Activated CD8-positive, alpha-beta memory T cell treated with anti-CD3 and anti-CD28 coated beads, Interleukin-2, amount 50 U/mL, for 48 hours (primary cell): Measurements from ENCODE around the gene EFHD2.
A peak's percentile ranks its signal among the peaks of the same experiment; 100 is the strongest.
"Not testable (repeated sequence)": the region's sequence is repeated elsewhere in the genome, so short reads cannot be mapped to it uniquely, and the experiment has no call there.

Experiments used
- DNase-seq: peaks from one replicate; pipeline ENCODE4 v3.0.0-alpha.2; 2020

The EFHD2 gene

DNA sequence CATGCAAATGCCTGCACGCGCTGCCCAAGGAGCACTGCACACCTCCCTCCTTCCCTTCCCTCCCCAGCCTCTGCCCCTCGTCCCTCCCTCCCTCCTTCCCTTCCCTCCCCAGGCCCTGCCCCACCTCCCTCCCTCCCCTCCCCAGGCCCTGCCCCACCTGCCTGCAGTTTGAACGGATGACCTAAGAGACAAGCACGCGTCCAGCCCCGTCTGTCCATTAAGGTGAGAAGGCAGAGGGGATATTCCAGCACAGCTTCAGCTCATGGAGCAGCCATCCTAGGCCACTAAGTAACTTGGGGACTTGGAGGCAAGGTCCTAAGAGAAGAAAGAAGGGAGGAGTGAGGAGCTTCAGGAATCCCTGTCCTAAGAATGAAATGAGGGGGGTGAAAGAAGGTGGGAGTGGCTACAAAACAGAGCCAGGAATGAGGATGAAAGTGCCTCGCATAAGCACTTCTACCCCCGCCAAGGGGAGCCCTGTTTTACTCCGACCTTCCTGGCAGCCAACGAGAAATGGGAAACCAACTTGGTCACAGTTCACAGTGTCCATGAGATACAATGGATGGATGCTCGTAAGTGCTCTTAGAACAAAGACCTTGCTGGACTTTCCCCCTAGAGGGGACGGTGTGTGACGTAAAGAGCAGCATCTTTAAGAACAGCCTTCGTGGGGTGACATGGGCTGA is 21.3 kb upstream of the EFHD2 start:
- no peak for DNase-seq

- not testable (repeated sequence) for DNase-seq
Observed at GRCh38 chr1:15389828-15390227, 19.9 kb upstream of the EFHD2 start.

DNA sequence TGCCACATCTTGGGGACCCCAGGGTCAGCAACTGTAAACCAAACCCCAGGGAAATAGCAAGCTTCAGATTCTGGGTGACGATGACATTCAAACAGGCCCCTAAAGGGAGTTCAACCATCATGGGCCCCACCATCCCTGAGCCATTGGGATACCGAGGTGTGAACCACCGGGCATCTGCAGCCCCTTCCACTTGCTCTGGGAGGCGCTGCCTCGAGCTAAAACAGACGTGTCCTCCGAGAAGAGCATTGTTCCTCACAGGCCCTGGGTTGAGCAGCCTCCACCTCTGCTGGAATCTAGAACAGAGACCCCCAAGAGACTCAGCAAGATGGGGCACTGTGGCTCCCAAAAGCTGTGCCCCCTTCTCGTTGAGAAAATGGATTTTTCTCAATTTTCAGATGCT is 19.0 kb upstream of the EFHD2 start:
- no peak for DNase-seq

DNA sequence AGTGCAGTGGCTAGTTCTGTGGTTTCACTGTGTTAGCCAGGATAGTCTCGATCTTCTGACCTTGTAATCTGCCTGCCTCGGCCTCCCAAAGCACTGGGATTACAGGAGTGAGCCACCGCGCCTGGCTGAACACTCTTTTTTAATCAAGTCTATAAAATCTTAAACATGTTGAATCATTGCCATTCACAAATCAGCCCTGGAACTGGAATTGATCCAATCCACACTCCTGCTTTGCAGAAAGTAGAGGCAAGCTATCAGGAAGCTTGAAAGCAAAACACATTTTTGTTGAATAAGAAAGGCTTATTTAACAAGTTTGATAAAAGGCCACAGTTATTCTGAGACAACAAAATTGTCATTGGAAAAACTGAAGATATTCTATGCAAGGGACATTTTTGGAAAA is 18.3 kb upstream of the EFHD2 start:
- DNase-seq, result no peak

- DNase-seq, result no peak
Observed at GRCh38 chr1:15393475-15394257, 16.0 kb upstream of the EFHD2 start.

- no peak for DNase-seq
Observed at GRCh38 chr1:15394258-15394690, 15.4 kb upstream of the EFHD2 start.

DNA sequence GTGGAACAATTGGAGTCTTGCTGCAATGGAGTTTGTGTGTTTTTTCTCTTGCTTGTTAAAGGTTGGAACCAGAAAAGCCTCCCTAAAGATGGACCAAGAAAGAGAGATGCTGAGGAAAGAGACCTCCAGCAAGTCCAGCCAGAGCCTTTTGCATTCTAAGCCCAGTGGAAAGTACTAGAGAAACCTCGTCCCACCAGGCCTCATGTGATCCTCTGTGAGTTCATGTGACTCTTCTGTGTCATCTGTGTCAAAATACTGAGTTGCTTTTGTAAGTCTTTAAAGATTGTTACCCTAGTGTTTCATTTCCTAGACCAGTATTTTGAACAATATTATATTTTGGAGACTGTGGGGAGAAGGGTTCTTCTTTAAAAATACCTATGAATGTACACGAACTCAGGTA is 12.5 kb upstream of the EFHD2 start:
- no peak for DNase-seq

DNA sequence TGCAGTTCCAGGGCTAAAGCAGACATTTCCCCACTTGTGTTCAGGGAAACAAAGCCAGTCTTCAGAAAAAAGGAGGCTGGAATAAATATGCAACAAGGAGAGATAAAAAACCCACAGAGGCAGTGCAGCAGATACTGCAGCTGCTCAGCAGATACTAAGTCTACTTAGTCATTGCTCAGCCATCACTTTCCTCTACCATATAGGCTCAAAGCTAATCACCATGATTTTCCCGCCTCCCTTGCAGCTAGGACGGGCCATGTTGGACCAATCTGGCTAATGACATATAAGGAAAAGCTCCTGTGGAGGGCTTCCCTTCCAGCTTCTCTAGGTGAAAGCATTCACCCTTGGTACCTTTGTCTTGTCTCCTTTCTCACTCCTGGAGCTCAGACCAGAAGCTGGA is 10.0 kb upstream of the EFHD2 start:
- DNase-seq, result no peak

- no peak for DNase-seq
Observed at GRCh38 chr1:15400627-15401026, 9.1 kb upstream of the EFHD2 start.

GRCh38 chr1:15401391-15402055 is 8.2 kb upstream of the EFHD2 start:
- DNase-seq, result no peak

- DNase-seq, result no peak
Observed at GRCh38 chr1:15402809-15403450, 6.8 kb upstream of the EFHD2 start.

DNA sequence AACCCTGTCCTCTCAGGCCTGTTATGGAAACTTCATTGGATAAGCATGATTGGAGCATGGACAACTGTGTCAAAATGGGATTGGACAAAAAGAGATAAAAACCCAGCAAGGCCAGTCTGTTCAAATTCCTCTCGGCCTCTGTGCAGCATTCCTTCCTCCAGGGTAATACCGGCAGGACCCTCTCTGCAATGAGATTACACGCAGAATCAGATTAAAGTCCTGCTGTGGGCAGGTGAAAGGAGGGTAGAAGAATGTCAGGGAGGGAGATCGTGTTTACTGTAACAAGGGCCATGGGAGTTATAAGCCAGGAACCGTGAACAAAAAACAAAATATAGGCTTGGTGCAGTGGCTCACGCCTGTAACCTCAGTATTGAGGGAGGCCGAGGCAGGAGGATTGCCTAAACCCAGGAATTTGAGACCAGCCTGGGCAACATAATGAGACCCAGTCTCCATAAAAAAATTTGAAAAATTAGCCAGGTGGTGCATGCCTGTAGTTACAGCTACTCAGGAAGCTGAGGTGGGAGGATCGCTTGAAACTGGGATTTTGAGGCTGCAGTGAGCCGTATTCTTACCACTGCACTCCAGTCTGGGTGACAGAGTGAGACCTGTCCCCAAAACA is 5.6 kb upstream of the EFHD2 start:
- DNase-seq, result no peak

GRCh38 chr1:15405106-15405850 is 4.4 kb upstream of the EFHD2 start:
- no peak for DNase-seq

- no peak for DNase-seq
Observed at GRCh38 chr1:15406614-15407559, 2.8 kb upstream of the EFHD2 start.

DNA sequence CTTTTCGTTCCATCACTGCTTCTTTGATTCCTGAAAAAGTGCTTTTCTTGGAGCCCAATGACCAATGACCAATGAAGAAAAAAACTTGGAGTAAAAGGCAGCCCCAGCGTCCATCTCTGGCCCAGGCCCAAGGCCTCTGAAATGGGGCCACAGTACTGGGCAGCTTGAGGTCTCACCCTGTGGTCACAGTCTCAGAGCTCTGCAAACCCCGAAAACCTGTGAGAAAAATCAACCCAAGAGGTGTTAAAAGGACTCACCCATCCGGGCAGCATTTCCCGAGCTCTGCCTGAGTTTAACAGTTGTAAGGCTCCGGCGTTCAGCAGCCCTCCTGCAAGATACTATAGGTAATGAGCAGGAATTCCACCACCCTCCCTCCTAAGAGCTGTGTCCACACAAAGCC is 2.1 kb upstream of the EFHD2 start:
- DNase-seq, result no peak

DNA sequence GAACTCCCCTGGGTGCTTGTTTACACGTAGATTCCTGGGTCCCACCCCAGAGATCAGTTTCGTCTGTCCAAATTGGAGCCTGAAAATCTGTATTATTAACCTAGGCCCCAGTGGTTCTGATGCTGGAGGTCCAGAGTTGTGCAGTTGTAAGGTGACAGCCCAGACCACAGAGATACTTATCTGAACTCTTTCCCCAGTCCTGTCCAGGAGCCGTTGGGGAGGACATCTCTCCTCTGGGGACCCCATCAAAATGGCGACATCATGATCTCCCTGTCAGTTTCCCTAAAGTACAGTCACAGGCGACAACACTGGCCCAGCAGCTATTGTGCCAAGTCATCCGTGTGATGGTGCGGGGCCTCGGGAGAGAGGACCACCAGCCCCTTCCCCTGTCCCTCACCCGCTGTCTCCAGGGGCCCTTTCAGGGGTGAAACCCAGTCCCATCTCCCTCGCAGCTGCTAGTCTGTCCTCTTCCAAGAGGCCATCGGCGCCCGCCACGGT is 749 bp upstream of the EFHD2 start:
- no peak for DNase-seq

- peak; percentile 67 for DNase-seq
Observed at GRCh38 chr1:15410223-15410883, 665 bp downstream of the EFHD2 start.

DNA sequence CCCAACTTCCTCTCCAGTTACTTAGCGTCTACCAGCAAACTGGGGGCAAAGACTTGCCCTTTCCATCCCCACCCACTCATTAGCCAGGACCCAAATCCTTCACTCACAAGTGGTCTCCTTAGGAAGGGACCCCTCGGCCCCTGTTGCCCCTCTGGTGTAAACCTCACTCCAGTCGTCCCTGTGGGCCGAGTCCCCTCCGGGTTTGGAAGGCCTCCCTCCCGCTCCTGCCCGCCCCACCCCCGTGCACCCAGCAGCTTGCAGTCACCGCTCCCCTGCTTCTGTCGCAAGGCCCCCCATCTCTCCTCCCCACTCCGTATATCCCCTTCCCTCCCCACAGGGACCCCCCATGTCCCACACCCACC is 1.2 kb downstream of the EFHD2 start:
- peak; percentile 65 for DNase-seq

GRCh38 chr1:15411593-15412137 is 2.0 kb downstream of the EFHD2 start:
- peak; percentile 73 for DNase-seq

DNA sequence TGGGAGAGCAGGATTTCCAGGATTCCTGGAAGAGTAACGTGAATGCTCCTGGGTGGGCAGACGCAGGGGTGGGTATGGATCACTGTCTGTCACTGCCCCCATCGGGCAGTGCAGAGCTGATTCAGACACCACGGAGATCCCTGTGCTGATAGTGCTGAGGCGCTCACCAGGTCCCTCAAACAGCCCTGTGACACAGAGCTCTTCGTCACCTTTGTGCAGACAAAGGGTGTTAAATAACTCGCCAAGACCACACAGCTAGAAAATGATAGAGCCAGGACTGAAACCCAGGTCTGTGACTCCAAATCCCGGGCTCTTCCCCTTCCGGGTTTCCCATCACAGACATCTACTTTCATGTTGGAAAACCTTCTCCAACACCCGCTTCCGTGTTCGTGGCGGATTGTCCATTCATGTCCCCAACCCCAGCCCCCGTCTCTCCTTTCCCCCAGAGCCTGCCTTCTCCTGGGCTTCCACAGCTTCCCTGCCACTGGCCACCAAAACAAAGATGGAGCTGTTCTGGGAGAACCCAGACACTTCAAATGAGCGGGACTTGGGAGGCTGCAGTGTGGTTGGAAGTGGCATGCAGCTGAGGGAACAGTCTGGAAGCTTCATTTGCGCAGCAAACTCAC is 2.6 kb downstream of the EFHD2 start:
- peak; percentile 80 for DNase-seq
